Breast epithelium (tissue), 3 donors: Measurements from ENCODE around the gene CDHR3.

ENCODE experiments used
- CTCF ChIP-seq, 3 donors: fragments of 450-650 bp; IDR thresholded peaks; one replicate each; pipeline ENCODE4 v1.5.1; 2016 to 2017; ENCODE audit warnings: antibody characterized with exemption in 3 of 3, mild to moderate bottlenecking in 3 of 3, moderate library complexity in 3 of 3
- POLR2AphosphoS5 ChIP-seq, 3 donors: sonication (generic); formaldehyde crosslinking; IDR thresholded peaks; one replicate each; pipeline ENCODE4 v1.6.1; 2017; ENCODE audit warnings: antibody characterized with exemption in 3 of 3

GRCh38 chr7:105916603-105917002, 46.5 kb upstream of the CDHR3 start:
- no peak for TF ChIP-seq POLR2AphosphoS5 (IDR thresholded peaks at IDR 0.05)
- TF ChIP-seq CTCF (IDR thresholded peaks at IDR 0.05), result no peak
